Right renal pelvis (tissue), 4 donors: Measurements from ENCODE around the gene CUL7. TPM values are rescaled to one million over a fixed set of nuclear protein-coding genes. Genes with fewer than 3 reads are reported as not detected.
A peak's percentile ranks its signal among the peaks of the same experiment; 100 is the strongest.
"Not testable (repeated sequence)": the region's sequence is repeated elsewhere in the genome, so short reads cannot be mapped to it uniquely, and the experiment has no call there.

Experiments used
- DNase-seq, 4 donors: peaks; one replicate each; pipeline ENCODE4 v3.0.0-alpha.2; 2013; ENCODE audit warnings: low read depth in 4 of 4, low spot score in 3 of 4, missing footprints in 1 of 4
- polyA plus RNA-seq, 4 donors: library from polyadenylated mRNA; unstranded; fragments of 120-200 nt; gene quantifications; one replicate each; pipeline ENCODE4 v1.2.1, GENCODE V29; 2013; ENCODE audit not compliant: insufficient read length in 4 of 4

The CUL7 gene
- 10 to 100 TPM; 49.4 to 56.9 (median 50.7) TPM for polyA plus RNA-seq

- DNase-seq: peak; percentile 83 to 89 (median 86)
Observed at GRCh38 chr6:43053545-43054205, at the start of gene CUL7. TSS of gene CUL7 (minus strand) at chr6:43053851. CDS start at chr6:43052788, 1,063 bp downstream.

GRCh38 chr6:43101497-43101896 lies 47.8 kb upstream of the CUL7 start:
- no peak for DNase-seq

GRCh38 chr6:43097502-43097901 lies 43.9 kb upstream of the CUL7 start:
- DNase-seq: no peak

GRCh38 chr6:43097098-43097489 lies 43.4 kb upstream of the CUL7 start:
- no peak for DNase-seq

- no peak for DNase-seq
Observed at GRCh38 chr6:43096451-43097097, 42.9 kb upstream of the CUL7 start.

- DNase-seq: no peak
Observed at GRCh38 chr6:43095939-43096338, 42.3 kb upstream of the CUL7 start.

GRCh38 chr6:43093436-43094289 lies 40.0 kb upstream of the CUL7 start:
- DNase-seq: no peak

- no peak for DNase-seq
Observed at GRCh38 chr6:43092635-43093034, 39.0 kb upstream of the CUL7 start.

GRCh38 chr6:43091436-43091991 lies 37.9 kb upstream of the CUL7 start:
- no peak for DNase-seq

- no peak for DNase-seq
Observed at GRCh38 chr6:43091020-43091419, 37.4 kb upstream of the CUL7 start.

- no peak for DNase-seq
Observed at GRCh38 chr6:43090559-43090956, 36.9 kb upstream of the CUL7 start.

- DNase-seq: no peak
Observed at GRCh38 chr6:43089874-43090558, 36.4 kb upstream of the CUL7 start.

- DNase-seq: no peak
Observed at GRCh38 chr6:43089467-43089866, 35.8 kb upstream of the CUL7 start.

GRCh38 chr6:43088654-43089056 lies 35.0 kb upstream of the CUL7 start:
- DNase-seq: no peak

- no peak for DNase-seq
Observed at GRCh38 chr6:43086022-43086658, 32.5 kb upstream of the CUL7 start.

- no peak for DNase-seq
Observed at GRCh38 chr6:43082806-43083655, 29.4 kb upstream of the CUL7 start.

GRCh38 chr6:43081922-43082321 lies 28.3 kb upstream of the CUL7 start:
- DNase-seq: not testable (repeated sequence)

- DNase-seq: no peak
Observed at GRCh38 chr6:43081043-43081442, 27.4 kb upstream of the CUL7 start.

GRCh38 chr6:43078691-43079090 lies 25.0 kb upstream of the CUL7 start:
- no peak for DNase-seq
